CD4-positive, alpha-beta T cell (primary cell): ENCODE data around the gene KMT5C. TPM values are rescaled to one million over a fixed set of nuclear protein-coding genes. Genes with fewer than 3 reads are reported as not detected.

Experiments
- ATAC-seq: fragments of 200-7000 bp; cut with Tn5 transposase; one replicate; pipeline ENCODE4 v1.10.0; 2022; ENCODE audit warnings: mild to moderate bottlenecking; ENCODE audit not compliant: poor library complexity
- CTCF ChIA-PET: fragments of 350-600 bp; sonication (Branson Sonifier 250); formaldehyde crosslinking; loops from one replicate; lab custom pipeline; 2021; ENCODE audit warnings: antibody characterized with exemption, inconsistent platforms; lab: Charles Lee
- POLR2A ChIA-PET: fragments of 350-600 bp; sonication (Branson Sonifier 250); formaldehyde crosslinking; loops from one replicate; lab custom pipeline; 2021; ENCODE audit warnings: antibody characterized with exemption, inconsistent platforms; lab: Charles Lee
- DNase-seq, 14 experiments: peaks; one replicate each; pipeline ENCODE4 v3.0.0-alpha.2; 2013 to 2020; ENCODE audit warnings: mixed read lengths in 2 of 14
- H3K27ac ChIP-seq, 2 donors: one replicate each; pipeline versions ENCODE4 v1.5.1 to v1.7.0; 2013; ENCODE audit warnings: low read length in 2 of 2, low read depth in 1 of 2, mild to moderate bottlenecking in 1 of 2
- H3K27me3 ChIP-seq, 2 experiments: 1 replicate in 1 of 2; 2 replicates in 1 of 2; pipeline versions ENCODE4 v1.6.1 to v1.7.0; 2013; ENCODE audit warnings: low read length in 2 of 2, control low read depth in 1 of 2, mild to moderate bottlenecking in 1 of 2, moderate library complexity in 1 of 2; ENCODE audit not compliant: insufficient read depth in 2 of 2, control insufficient read depth in 1 of 2
- H3K36me3 ChIP-seq: one replicate; pipeline ENCODE4 v1.6.1; 2013; ENCODE audit warnings: low read length, control low read depth; ENCODE audit not compliant: insufficient read depth
- H3K4me1 ChIP-seq: one replicate; pipeline ENCODE4 v1.6.1; 2013; ENCODE audit warnings: low read length, control low read depth; ENCODE audit not compliant: insufficient read depth
- H3K4me3 ChIP-seq: one replicate; pipeline ENCODE4 v1.5.1; 2013; ENCODE audit warnings: mild to moderate bottlenecking, low read length, moderate library complexity
- H3K9me3 ChIP-seq, 2 experiments: 1 replicate in 1 of 2; 2 replicates in 1 of 2; pipeline versions ENCODE4 v1.6.1 to v1.7.0; 2013; ENCODE audit warnings: low read length in 2 of 2, mild to moderate bottlenecking in 2 of 2, control low read depth in 1 of 2, moderate library complexity in 1 of 2; ENCODE audit not compliant: control insufficient read depth in 1 of 2, insufficient read depth in 1 of 2
- H3K27ac Mint-ChIP-seq: one replicate; pipeline ENCODE4 v1.8.0; 2020; ENCODE audit warnings: mixed read lengths
- H3K27me3 Mint-ChIP-seq: one replicate; pipeline ENCODE4 v1.8.0; 2021; ENCODE audit warnings: mixed read lengths
- H3K36me3 Mint-ChIP-seq: one replicate; pipeline ENCODE4 v1.8.0; 2021; ENCODE audit warnings: low read depth, mixed read lengths
- H3K4me1 Mint-ChIP-seq: one replicate; pipeline ENCODE4 v1.8.0; 2021; ENCODE audit warnings: low read depth, mixed read lengths
- H3K4me3 Mint-ChIP-seq: one replicate; pipeline ENCODE4 v1.8.0; 2020; ENCODE audit warnings: mild to moderate bottlenecking, mixed read lengths
- H3K9me3 Mint-ChIP-seq: one replicate; pipeline ENCODE4 v1.8.0; 2020; ENCODE audit warnings: mixed read lengths
- intact Hi-C, 2 experiments: fragments of 100-400 bp; cut with DNase I in 1 of 2; cut with micrococcal nuclease in 1 of 2; formaldehyde crosslinking; loops; one replicate each; pipeline versions ENCODE4 v1.15.1 to v1.9.0; 2023 to 2025; cut with DNase I, micrococcal nuclease
- total RNA-seq, 174 experiments: library from RNA in 2 of 174; stranded (reverse) in 2 of 174; gene quantifications; one replicate each; pipeline ENCODE4 v1.2.3 and lab custom pipeline; 2021 to 2026
- TF ChIP-seq, protein P1 (sequence below): fragments of 200-600 bp; IDR thresholded peaks from one replicate; pipeline ENCODE4 v1.8.0; 2022; ENCODE audit warnings: antibody characterized with exemption, mild to moderate bottlenecking

KMT5C gene
- total RNA-seq, 2 experiments from 2014 or later = 113 to 115 TPM

GRCh38 chr19:55346725-55347441 lies 7.2 kb downstream of the KMT5C start:
- Mint-ChIP-seq H3K4me1 (peaks cover 6% of the 10 kb centered on the region), H3K9me3 (no peaks in the 10 kb centered on the region), H3K27me3 (peaks cover 15% of the 10 kb centered on the region), H3K4me3 (no peak overlapping the region), H3K36me3 (peaks cover 11% of the 10 kb centered on the region), H3K27ac (no peak overlapping the region)
- Histone ChIP-seq H3K27ac (no peak overlapping the region), H3K27me3 (peaks cover 7 to 8% of the 10 kb centered on the region in 2 experiments), H3K36me3 (peaks cover 8% of the 10 kb centered on the region), H3K4me1 (peaks cover 2% of the 10 kb centered on the region), H3K4me3 (no peak overlapping the region), H3K9me3 (peaks cover 0 to 7% of the 10 kb centered on the region in 2 experiments)
- intact Hi-C loops = no loop called here
- ChIA-PET POLR2A (no interaction called here), CTCF (no interaction called here)
- TF ChIP-seq, protein P1, sequence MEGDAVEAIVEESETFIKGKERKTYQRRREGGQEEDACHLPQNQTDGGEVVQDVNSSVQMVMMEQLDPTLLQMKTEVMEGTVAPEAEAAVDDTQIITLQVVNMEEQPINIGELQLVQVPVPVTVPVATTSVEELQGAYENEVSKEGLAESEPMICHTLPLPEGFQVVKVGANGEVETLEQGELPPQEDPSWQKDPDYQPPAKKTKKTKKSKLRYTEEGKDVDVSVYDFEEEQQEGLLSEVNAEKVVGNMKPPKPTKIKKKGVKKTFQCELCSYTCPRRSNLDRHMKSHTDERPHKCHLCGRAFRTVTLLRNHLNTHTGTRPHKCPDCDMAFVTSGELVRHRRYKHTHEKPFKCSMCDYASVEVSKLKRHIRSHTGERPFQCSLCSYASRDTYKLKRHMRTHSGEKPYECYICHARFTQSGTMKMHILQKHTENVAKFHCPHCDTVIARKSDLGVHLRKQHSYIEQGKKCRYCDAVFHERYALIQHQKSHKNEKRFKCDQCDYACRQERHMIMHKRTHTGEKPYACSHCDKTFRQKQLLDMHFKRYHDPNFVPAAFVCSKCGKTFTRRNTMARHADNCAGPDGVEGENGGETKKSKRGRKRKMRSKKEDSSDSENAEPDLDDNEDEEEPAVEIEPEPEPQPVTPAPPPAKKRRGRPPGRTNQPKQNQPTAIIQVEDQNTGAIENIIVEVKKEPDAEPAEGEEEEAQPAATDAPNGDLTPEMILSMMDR = no peak
- DNase-seq (no peak), ATAC-seq (no peak)

GRCh38 chr19:55347442-55348009 lies 7.8 kb downstream of the KMT5C start:
- Mint-ChIP-seq H3K36me3 (peaks cover 11% of the 10 kb centered on the region), H3K4me3 (no peak overlapping the region), H3K27me3 (peaks cover 21% of the 10 kb centered on the region), H3K4me1 (peaks cover 8% of the 10 kb centered on the region), H3K27ac (no peak overlapping the region), H3K9me3 (no peaks in the 10 kb centered on the region)
- Histone ChIP-seq H3K9me3 (peaks cover 0 to 11% of the 10 kb centered on the region in 2 experiments), H3K27me3 (peaks cover 13 to 15% of the 10 kb centered on the region in 2 experiments), H3K36me3 (peaks cover 8% of the 10 kb centered on the region), H3K27ac (no peak overlapping the region), H3K4me3 (no peak overlapping the region), H3K4me1 (peaks cover 4% of the 10 kb centered on the region)
- POLR2A ChIA-PET = interaction anchor here (1.3 kb wide), 1 partner anchor 9 kb away, joined by 5 read pairs; the partner anchor contains the start of gene KMT5C
- ATAC-seq = no peak
- TF ChIP-seq, protein P1 = no peak
- intact Hi-C loops = no loop called here
- DNase-seq = peak in 1 of 14 experiments; percentile 18
- CTCF ChIA-PET = interaction anchor here (1.3 kb wide), 1 partner anchor 19 kb away, joined by 3 read pairs; no protein-coding TSS in a partner anchor

- Histone ChIP-seq H3K36me3 (peaks cover 3% of the 10 kb centered on the region), H3K4me3 (no peak overlapping the region), H3K4me1 (peaks cover 12% of the 10 kb centered on the region), H3K27me3 (peaks cover 23 to 24% of the 10 kb centered on the region in 2 experiments), H3K9me3 (peaks cover 0 to 21% of the 10 kb centered on the region in 2 experiments), H3K27ac (no peak overlapping the region)
- peaks cover 11% of the 10 kb centered on the region for H3K36me3 Mint-ChIP-seq
- peaks cover 31% of the 10 kb centered on the region for H3K27me3 Mint-ChIP-seq
- DNase-seq = no peak
- POLR2A ChIA-PET = interaction anchor here (0.7 to 1.3 kb wide), 2 partner anchors 10 to 21 kb away, joined by 3 to 5 read pairs; partner anchors contain the start of gene KMT5C
- no peaks in the 10 kb centered on the region for H3K9me3 Mint-ChIP-seq
- no peak overlapping the region for H3K27ac Mint-ChIP-seq
- TF ChIP-seq, protein P1 = no peak
- intact Hi-C loops = no loop called here
- H3K4me3 Mint-ChIP-seq = no peak overlapping the region
- CTCF ChIA-PET = interaction anchor here (1.3 kb wide), 1 partner anchor 18 kb away, joined by 3 read pairs; no protein-coding TSS in a partner anchor
- ATAC-seq = no peak
- H3K4me1 Mint-ChIP-seq = peaks cover 18% of the 10 kb centered on the region
These were observed 8.8 kb downstream of the KMT5C start for GRCh38 chr19:55348317-55349034.
